DOHH2 (cell line): ENCODE data around the gene PRPF31.
"Not testable (repeated sequence)": the region's sequence is repeated elsewhere in the genome, so short reads cannot be mapped to it uniquely, and the experiment has no call there.

ENCODE experiments used
- H3F3A ChIP-seq: fragments of 200-600 bp; sonication (generic), shearing (Covaris generic); 2 replicates; pipeline ENCODE4 v1.6.0; 2016; ENCODE audit warnings: antibody characterized with exemption, mild to moderate bottlenecking; ENCODE audit not compliant: control insufficient read depth, insufficient read depth
- H3K27ac ChIP-seq: fragments of 200-600 bp; sonication (generic); 2 replicates; pipeline ENCODE4 v1.5.1; 2014; ENCODE audit warnings: low read depth, mild to moderate bottlenecking, low read length, moderate library complexity
- H3K27me3 ChIP-seq: fragments of 200-600 bp; sonication (generic); 2 replicates; pipeline ENCODE4 v1.6.1; 2014; ENCODE audit warnings: mild to moderate bottlenecking, low read length, mixed read lengths; ENCODE audit not compliant: control insufficient read depth
- H3K36me3 ChIP-seq: fragments of 200-600 bp; sonication (generic); 2 replicates; pipeline ENCODE4 v1.6.1; 2014; ENCODE audit warnings: mild to moderate bottlenecking, low read length, moderate library complexity, mixed read lengths; ENCODE audit not compliant: control insufficient read depth
- H3K4me1 ChIP-seq: fragments of 200-600 bp; sonication (generic); 2 replicates; pipeline ENCODE4 v1.6.1; 2014; ENCODE audit warnings: mild to moderate bottlenecking, low read length, mixed read lengths; ENCODE audit not compliant: control insufficient read depth
- H3K4me2 ChIP-seq: fragments of 200-600 bp; sonication (generic); 2 replicates; pipeline ENCODE4 v1.6.0; 2014; ENCODE audit warnings: mild to moderate bottlenecking, low read length, moderate library complexity
- H3K4me3 ChIP-seq: fragments of 200-600 bp; sonication (generic); 2 replicates; pipeline ENCODE4 v1.5.1; 2014; ENCODE audit warnings: mild to moderate bottlenecking, low read length, mixed read lengths
- H3K79me2 ChIP-seq: fragments of 200-600 bp; sonication (generic); 2 replicates; pipeline ENCODE4 v1.6.1; 2014; ENCODE audit warnings: mild to moderate bottlenecking, low read length, mixed read lengths; ENCODE audit not compliant: control insufficient read depth
- H3K9me2 ChIP-seq: fragments of 200-600 bp; sonication (generic); replicated peaks from 2 replicates; pipeline ENCODE4 v1.6.1; 2014; ENCODE audit warnings: mild to moderate bottlenecking, low read length, mixed read lengths; ENCODE audit not compliant: control insufficient read depth
- H3K9me3 ChIP-seq: fragments of 200-600 bp; sonication (generic); 2 replicates; pipeline ENCODE4 v1.6.1; 2014; ENCODE audit warnings: antibody characterized with exemption, low read length, mixed read lengths; ENCODE audit not compliant: control insufficient read depth, insufficient read depth
- H4K20me1 ChIP-seq: fragments of 200-600 bp; sonication (generic); 2 replicates; pipeline ENCODE4 v1.6.0; 2014; ENCODE audit warnings: low read depth, mild to moderate bottlenecking, antibody characterized with exemption, low read length, moderate library complexity; ENCODE audit not compliant: control insufficient read depth, insufficient read depth
- EZH2phosphoT487 ChIP-seq: fragments of 200-600 bp; sonication (generic); IDR thresholded peaks from 2 replicates; pipeline ENCODE4 v1.6.1; 2017; ENCODE audit warnings: borderline replicate concordance, mild to moderate bottlenecking, antibody characterized with exemption, low read length, moderate library complexity, mixed read lengths
- TF ChIP-seq, protein P1 (sequence below): fragments of 200-600 bp; sonication (generic); IDR thresholded peaks from one replicate; pipeline ENCODE4 v1.5.1; 2014; ENCODE audit warnings: antibody characterized with exemption, mild to moderate bottlenecking, low read depth, low read length; ENCODE audit not compliant: poor library complexity, severe bottlenecking

Gene PRPF31

GRCh38 chr19:54094426-54095000 is 21.0 kb upstream of the PRPF31 start:
- Histone ChIP-seq H3K4me2 (no peak overlapping the region), H3K9me2 (no peaks in the 10 kb centered on the region), H3K4me1 (peaks cover 17% of the 10 kb centered on the region), H3K79me2 (no peaks in the 10 kb centered on the region), H3K36me3 (no peaks in the 10 kb centered on the region), H3K27ac (no peak overlapping the region), H3K4me3 (no peak overlapping the region), H4K20me1 (no peaks in the 10 kb centered on the region), H3K27me3 (no peaks in the 10 kb centered on the region), H3K9me3 (peaks cover 3% of the 10 kb centered on the region; the same call in 1 of the 2 replicates), H3F3A (peaks cover 3% of the 10 kb centered on the region; the same call in 1 of the 2 replicates)
- no peak for TF ChIP-seq EZH2phosphoT487
- TF ChIP-seq, protein P1, sequence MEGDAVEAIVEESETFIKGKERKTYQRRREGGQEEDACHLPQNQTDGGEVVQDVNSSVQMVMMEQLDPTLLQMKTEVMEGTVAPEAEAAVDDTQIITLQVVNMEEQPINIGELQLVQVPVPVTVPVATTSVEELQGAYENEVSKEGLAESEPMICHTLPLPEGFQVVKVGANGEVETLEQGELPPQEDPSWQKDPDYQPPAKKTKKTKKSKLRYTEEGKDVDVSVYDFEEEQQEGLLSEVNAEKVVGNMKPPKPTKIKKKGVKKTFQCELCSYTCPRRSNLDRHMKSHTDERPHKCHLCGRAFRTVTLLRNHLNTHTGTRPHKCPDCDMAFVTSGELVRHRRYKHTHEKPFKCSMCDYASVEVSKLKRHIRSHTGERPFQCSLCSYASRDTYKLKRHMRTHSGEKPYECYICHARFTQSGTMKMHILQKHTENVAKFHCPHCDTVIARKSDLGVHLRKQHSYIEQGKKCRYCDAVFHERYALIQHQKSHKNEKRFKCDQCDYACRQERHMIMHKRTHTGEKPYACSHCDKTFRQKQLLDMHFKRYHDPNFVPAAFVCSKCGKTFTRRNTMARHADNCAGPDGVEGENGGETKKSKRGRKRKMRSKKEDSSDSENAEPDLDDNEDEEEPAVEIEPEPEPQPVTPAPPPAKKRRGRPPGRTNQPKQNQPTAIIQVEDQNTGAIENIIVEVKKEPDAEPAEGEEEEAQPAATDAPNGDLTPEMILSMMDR, result no peak

- Histone ChIP-seq H3K9me3 (peaks cover 3% of the 10 kb centered on the region; the same call in 1 of the 2 replicates), H3K36me3 (no peaks in the 10 kb centered on the region), H3K4me2 (peak overlapping the region; percentile 100), H3K9me2 (no peaks in the 10 kb centered on the region), H3K27me3 (no peaks in the 10 kb centered on the region), H3K4me1 (peaks cover 17% of the 10 kb centered on the region), H3K27ac (no peak overlapping the region), H4K20me1 (no peaks in the 10 kb centered on the region), H3F3A (peaks cover 3% of the 10 kb centered on the region; the same call in 1 of the 2 replicates), H3K4me3 (peak overlapping the region; percentile 92; the same call in 1 of the 2 replicates), H3K79me2 (no peaks in the 10 kb centered on the region)
- no peak for TF ChIP-seq EZH2phosphoT487
- TF ChIP-seq, protein P1, result no peak
These were observed 20.3 kb upstream of the PRPF31 start for GRCh38 chr19:54095136-54095858.

DNA sequence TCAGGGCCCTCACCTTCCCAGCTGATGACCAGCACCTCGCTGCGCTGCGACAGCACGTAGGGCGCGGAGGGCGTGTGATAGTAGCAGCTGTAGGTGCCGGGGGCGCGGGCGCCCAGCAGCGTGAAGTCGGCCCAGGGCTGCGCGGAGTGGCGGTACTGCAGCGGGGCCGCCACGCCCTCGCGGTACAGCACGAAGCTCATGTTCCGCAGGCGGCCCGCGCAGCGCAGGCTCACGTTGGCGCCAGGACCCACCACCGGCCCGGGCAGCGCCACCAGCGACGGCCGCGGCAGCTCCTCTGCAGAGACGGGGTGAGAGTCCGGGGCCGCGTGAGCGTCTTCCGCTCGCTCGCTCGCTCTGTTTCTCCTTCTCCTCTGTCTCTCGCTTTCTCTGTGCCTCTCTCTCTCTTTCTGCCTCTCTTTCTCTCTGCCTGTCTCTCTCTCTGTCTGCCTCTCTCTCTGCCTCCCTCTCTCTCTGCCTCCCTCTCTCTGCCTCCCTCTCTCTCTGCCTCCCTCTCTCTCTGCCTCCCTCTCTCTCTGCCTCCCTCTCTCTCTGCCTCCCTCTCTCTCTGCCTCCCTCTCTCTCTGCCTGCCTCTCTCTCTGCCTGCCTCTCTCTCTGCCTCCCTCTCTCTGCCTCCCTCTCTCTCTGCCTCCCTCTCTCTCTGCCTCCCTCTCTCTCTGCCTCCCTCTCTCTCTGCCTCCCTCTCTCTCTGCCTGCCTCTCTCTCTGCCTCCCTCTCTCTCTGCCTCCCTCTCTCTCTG is 19.5 kb upstream of the PRPF31 start:
- H3K4me2 ChIP-seq, result peak overlapping the region; percentile 100

More for the DNA sequence above, 19.5 kb upstream of the PRPF31 start:
- H3K9me3 ChIP-seq, H3K9me2 ChIP-seq, H3K27me3 ChIP-seq, H3K27ac ChIP-seq, H3K79me2 ChIP-seq, H3K36me3 ChIP-seq, H3F3A ChIP-seq, H4K20me1 ChIP-seq: not testable (repeated sequence)
- H3K4me1 ChIP-seq, result peaks cover 17% of the 10 kb centered on the region
- H3K4me3 ChIP-seq, result peak overlapping the region; percentile 92
